ENCODE measurements around the gene UPF1. TPM values are rescaled to one million over a fixed set of nuclear protein-coding genes. Genes with fewer than 3 reads are reported as not detected.

UPF1 gene
- total and polyA plus RNA-seq, 2 of the 13 experiments (the other 11 are each of a cell fraction or from before 2014, with no cell fraction given): 16.9 to 41.8 TPM

GRCh38 chr19:18832306-18833140 lies 764 bp downstream of the UPF1 start (continued):
- TF ChIP-seq ZBTB39 (CRISPR knock-in tag; IDR thresholded peaks at IDR 0.05) (no peak), MED13 (CRISPR knock-in tag; IDR thresholded peaks at IDR 0.05) (no peak), NCOR1 (IDR thresholded peaks at IDR 0.05; ENCODE audit: borderline replicate concordance, low read length) (no peak), REL (CRISPR knock-in tag; conservative IDR thresholded peaks at IDR 0.05) (0 out of 2 replicates have a peak, but pooled peaks have one; percentile 20), ZNF747 (CRISPR knock-in tag; IDR thresholded peaks at IDR 0.05; ENCODE audit: borderline replicate concordance) (0 out of 2 replicates have a peak, but pooled peaks have one; percentile 36), TP53 (CRISPR knock-in tag; conservative IDR thresholded peaks at IDR 0.05) (no peak), ZNF83 (CRISPR knock-in tag; IDR thresholded peaks at IDR 0.05; ENCODE audit: borderline replicate concordance) (no peak), SAFB2 (CRISPR knock-in tag; IDR thresholded peaks at IDR 0.05; ENCODE audit: borderline replicate concordance, low read depth) (no peak), IKZF4 (CRISPR knock-in tag; IDR thresholded peaks at IDR 0.05; ENCODE audit: borderline replicate concordance, low read depth, not compliant biosample characterization) (no peak), NFKBIZ (CRISPR knock-in tag; IDR thresholded peaks at IDR 0.05) (no peak), ZC3H4 (CRISPR knock-in tag; IDR thresholded peaks at IDR 0.05; ENCODE audit: borderline replicate concordance) (no peak), MYNN (CRISPR knock-in tag; IDR thresholded peaks at IDR 0.05; ENCODE audit: low read depth) (no peak), ZNF557 (CRISPR knock-in tag; IDR thresholded peaks at IDR 0.05) (no peak), ZNF335 (CRISPR knock-in tag; IDR thresholded peaks at IDR 0.05) (no peak), ZNF839 (CRISPR knock-in tag; IDR thresholded peaks at IDR 0.05; ENCODE audit: borderline replicate concordance) (no peak), ZXDC (CRISPR knock-in tag; IDR thresholded peaks at IDR 0.05) (no peak; the same call in 1 of the 2 replicates), ZNF10 (CRISPR knock-in tag; IDR thresholded peaks at IDR 0.05; ENCODE audit: borderline replicate concordance, low read depth) (no peak)
- TF ChIP-seq, protein P1, sequence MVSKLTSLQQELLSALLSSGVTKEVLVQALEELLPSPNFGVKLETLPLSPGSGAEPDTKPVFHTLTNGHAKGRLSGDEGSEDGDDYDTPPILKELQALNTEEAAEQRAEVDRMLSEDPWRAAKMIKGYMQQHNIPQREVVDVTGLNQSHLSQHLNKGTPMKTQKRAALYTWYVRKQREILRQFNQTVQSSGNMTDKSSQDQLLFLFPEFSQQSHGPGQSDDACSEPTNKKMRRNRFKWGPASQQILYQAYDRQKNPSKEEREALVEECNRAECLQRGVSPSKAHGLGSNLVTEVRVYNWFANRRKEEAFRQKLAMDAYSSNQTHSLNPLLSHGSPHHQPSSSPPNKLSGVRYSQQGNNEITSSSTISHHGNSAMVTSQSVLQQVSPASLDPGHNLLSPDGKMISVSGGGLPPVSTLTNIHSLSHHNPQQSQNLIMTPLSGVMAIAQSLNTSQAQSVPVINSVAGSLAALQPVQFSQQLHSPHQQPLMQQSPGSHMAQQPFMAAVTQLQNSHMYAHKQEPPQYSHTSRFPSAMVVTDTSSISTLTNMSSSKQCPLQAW (CRISPR knock-in tag; IDR thresholded peaks at IDR 0.05): no peak
- TF ChIP-seq, protein P2, sequence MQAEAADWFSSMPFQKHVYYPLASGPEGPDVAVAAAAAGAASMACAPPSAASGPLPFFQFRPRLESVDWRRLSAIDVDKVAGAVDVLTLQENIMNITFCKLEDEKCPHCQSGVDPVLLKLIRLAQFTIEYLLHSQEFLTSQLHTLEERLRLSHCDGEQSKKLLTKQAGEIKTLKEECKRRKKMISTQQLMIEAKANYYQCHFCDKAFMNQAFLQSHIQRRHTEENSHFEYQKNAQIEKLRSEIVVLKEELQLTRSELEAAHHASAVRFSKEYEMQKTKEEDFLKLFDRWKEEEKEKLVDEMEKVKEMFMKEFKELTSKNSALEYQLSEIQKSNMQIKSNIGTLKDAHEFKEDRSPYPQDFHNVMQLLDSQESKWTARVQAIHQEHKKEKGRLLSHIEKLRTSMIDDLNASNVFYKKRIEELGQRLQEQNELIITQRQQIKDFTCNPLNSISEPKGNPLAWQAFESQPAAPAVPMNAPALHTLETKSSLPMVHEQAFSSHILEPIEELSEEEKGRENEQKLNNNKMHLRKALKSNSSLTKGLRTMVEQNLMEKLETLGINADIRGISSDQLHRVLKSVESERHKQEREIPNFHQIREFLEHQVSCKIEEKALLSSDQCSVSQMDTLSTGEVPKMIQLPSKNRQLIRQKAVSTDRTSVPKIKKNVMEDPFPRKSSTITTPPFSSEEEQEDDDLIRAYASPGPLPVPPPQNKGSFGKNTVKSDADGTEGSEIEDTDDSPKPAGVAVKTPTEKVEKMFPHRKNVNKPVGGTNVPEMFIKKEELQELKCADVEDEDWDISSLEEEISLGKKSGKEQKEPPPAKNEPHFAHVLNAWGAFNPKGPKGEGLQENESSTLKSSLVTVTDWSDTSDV (CRISPR knock-in tag; IDR thresholded peaks at IDR 0.05): no peak

Measured in HepG2 (cell line).